NCI-H510A treated with DMSO at 0.1 percent for 48 hours (cell line): ENCODE results near the gene GPC6.
"Not testable (repeated sequence)": the region's sequence is repeated elsewhere in the genome, so short reads cannot be mapped to it uniquely, and the experiment has no call there.

Source experiments
- DNase-seq: peaks from one replicate; lab custom pipeline; 2025; lab: John Stamatoyannopoulos, UW

Gene GPC6

GRCh38 chr13:93320942-93321341 lies 94.3 kb downstream of the GPC6 start:
- no peak for DNase-seq

GRCh38 chr13:93323880-93324279 lies 97.3 kb downstream of the GPC6 start:
- not testable (repeated sequence) for DNase-seq

- no peak for DNase-seq
Observed at GRCh38 chr13:93325303-93326233, 99.0 kb downstream of the GPC6 start.

GRCh38 chr13:93326234-93326811 lies 99.7 kb downstream of the GPC6 start:
- no peak for DNase-seq

- no peak for DNase-seq
Observed at GRCh38 chr13:93328943-93329342, 102.3 kb downstream of the GPC6 start.

- DNase-seq = no peak
Observed at GRCh38 chr13:93336728-93337127, 110.1 kb downstream of the GPC6 start.

- no peak for DNase-seq
Observed at GRCh38 chr13:93338030-93338429, 111.4 kb downstream of the GPC6 start.

GRCh38 chr13:93338906-93339305 lies 112.3 kb downstream of the GPC6 start:
- no peak for DNase-seq

GRCh38 chr13:93339550-93339949 lies 112.9 kb downstream of the GPC6 start:
- DNase-seq = no peak

- no peak for DNase-seq
Observed at GRCh38 chr13:93341517-93341916, 114.9 kb downstream of the GPC6 start.

- DNase-seq = no peak
Observed at GRCh38 chr13:93343097-93343496, 116.5 kb downstream of the GPC6 start.

GRCh38 chr13:93344048-93344705 lies 117.6 kb downstream of the GPC6 start:
- no peak for DNase-seq

GRCh38 chr13:93345024-93345423 lies 118.4 kb downstream of the GPC6 start:
- no peak for DNase-seq

GRCh38 chr13:93345770-93346169 lies 119.2 kb downstream of the GPC6 start:
- no peak for DNase-seq

GRCh38 chr13:93352616-93353015 lies 126.0 kb downstream of the GPC6 start:
- DNase-seq = no peak

GRCh38 chr13:93355094-93355493 lies 128.5 kb downstream of the GPC6 start:
- DNase-seq = peak; percentile 85

- DNase-seq = no peak
Observed at GRCh38 chr13:93356469-93356868, 129.9 kb downstream of the GPC6 start.

GRCh38 chr13:93360021-93360420 lies 133.4 kb downstream of the GPC6 start:
- no peak for DNase-seq

GRCh38 chr13:93361703-93362102 lies 135.1 kb downstream of the GPC6 start:
- peak; percentile 72 for DNase-seq

GRCh38 chr13:93364166-93364565 lies 137.6 kb downstream of the GPC6 start:
- DNase-seq = no peak

- no peak for DNase-seq
Observed at GRCh38 chr13:93368296-93368695, 141.7 kb downstream of the GPC6 start.

GRCh38 chr13:93368718-93369117 lies 142.1 kb downstream of the GPC6 start:
- no peak for DNase-seq

GRCh38 chr13:93372856-93373255 lies 146.2 kb downstream of the GPC6 start:
- DNase-seq = no peak
